ENCODE data around the gene TMEM225B.

GRCh38 chr7:99623091-99623693, 25.1 kb downstream of the TMEM225B start:
- TF ChIP-seq CTCF (IDR thresholded peaks at IDR 0.05; ENCODE audit: low read depth, low read length, poor library complexity, severe bottlenecking) (no peak), EZH2phosphoT487 (IDR thresholded peaks at IDR 0.05; ENCODE audit: borderline replicate concordance, low read length) (no peak)

Data from DOHH2 (cell line).